ENCODE measurements around the gene PSME3IP1. TPM values are rescaled to one million over a fixed set of nuclear protein-coding genes. Genes with fewer than 3 reads are reported as not detected.

Gene PSME3IP1
- total RNA-seq, 3 donors from 2014 or later: 64.8 to 81.4 (median 69.8) TPM

- Histone ChIP-seq H3K36me3 (peaks cover under 1% of the 10 kb centered on the region), H3K9me3 (no peaks in the 10 kb centered on the region), H3K27ac (peak overlapping the region; percentile 42 to 82), H3K4me1 (peaks cover 0 to 4% of the 10 kb centered on the region in 2 donors), H3K27me3 (no peaks in the 10 kb centered on the region), H3K4me3 (no peak overlapping the region)
- TF ChIP-seq POLR2AphosphoS5 (IDR thresholded peaks at IDR 0.05): no peak
- DNase-seq (ENCODE audit: low spot score in 2 of 2): no peak
- intact Hi-C loops (cut with DNase I; ENCODE audit: low total_unique reads): no loop called here
Observed at GRCh38 chr16:57147381-57148221, 38.2 kb downstream of the PSME3IP1 start.

GRCh38 chr16:57146735-57147134, 39.1 kb downstream of the PSME3IP1 start:
- intact Hi-C loops (cut with DNase I; ENCODE audit: low total_unique reads): no loop called here
- Histone ChIP-seq H3K36me3 (no peaks in the 10 kb centered on the region), H3K9me3 (no peaks in the 10 kb centered on the region), H3K4me1 (peaks cover 0 to 4% of the 10 kb centered on the region in 2 donors), H3K27ac (peak overlapping the region in 1 of 2 donors; percentile 71), H3K4me3 (no peak overlapping the region), H3K27me3 (no peaks in the 10 kb centered on the region)
- no peak for TF ChIP-seq POLR2AphosphoS5 (IDR thresholded peaks at IDR 0.05)
- peak in 1 of 3 donors; percentile 11 for TF ChIP-seq CTCF (IDR thresholded peaks at IDR 0.05)
- no peak for DNase-seq (ENCODE audit: low spot score in 2 of 2)

- Histone ChIP-seq H3K9me3 (no peaks in the 10 kb centered on the region), H3K27ac (no peak overlapping the region), H3K4me3 (no peak overlapping the region), H3K27me3 (no peaks in the 10 kb centered on the region), H3K36me3 (no peaks in the 10 kb centered on the region), H3K4me1 (peaks cover 0 to 4% of the 10 kb centered on the region in 2 donors)
- intact Hi-C loops (cut with DNase I; ENCODE audit: low total_unique reads): no loop called here
- DNase-seq (ENCODE audit: low spot score in 2 of 2): no peak
- TF ChIP-seq POLR2AphosphoS5 (IDR thresholded peaks at IDR 0.05) (no peak), CTCF (IDR thresholded peaks at IDR 0.05) (no peak), POLR2A (IDR thresholded peaks at IDR 0.05) (no peak)
Observed at GRCh38 chr16:57146040-57146647, 39.7 kb downstream of the PSME3IP1 start.

- no peak for DNase-seq (ENCODE audit: low spot score in 2 of 2)
- Histone ChIP-seq H3K4me3 (no peak overlapping the region), H3K27ac (peak overlapping the region in 1 of 2 donors; percentile 9), H3K9me3 (no peaks in the 10 kb centered on the region), H3K4me1 (peaks cover 0 to 4% of the 10 kb centered on the region in 2 donors), H3K27me3 (no peaks in the 10 kb centered on the region), H3K36me3 (no peaks in the 10 kb centered on the region)
- intact Hi-C loops (cut with DNase I; ENCODE audit: low total_unique reads): no loop called here
- TF ChIP-seq CTCF (IDR thresholded peaks at IDR 0.05) (no peak), POLR2AphosphoS5 (IDR thresholded peaks at IDR 0.05) (no peak), POLR2A (IDR thresholded peaks at IDR 0.05) (no peak)
Observed at GRCh38 chr16:57145046-57146021, 40.5 kb downstream of the PSME3IP1 start.

- H3K4me3 ChIP-seq: no peak overlapping the region
- H3K27ac ChIP-seq: peak overlapping the region in 1 of 2 donors; percentile 32
- no peaks in the 10 kb centered on the region for H3K27me3 ChIP-seq
- TF ChIP-seq CTCF (IDR thresholded peaks at IDR 0.05) (no peak), POLR2A (IDR thresholded peaks at IDR 0.05) (no peak), POLR2AphosphoS5 (IDR thresholded peaks at IDR 0.05) (no peak)
- intact Hi-C loops (cut with DNase I; ENCODE audit: low total_unique reads): no loop called here
- no peak for DNase-seq (ENCODE audit: low spot score in 2 of 2)
- H3K36me3 ChIP-seq: no peaks in the 10 kb centered on the region
- peaks cover 0 to 4% of the 10 kb centered on the region in 2 donors for H3K4me1 ChIP-seq
- no peaks in the 10 kb centered on the region for H3K9me3 ChIP-seq
Observed at GRCh38 chr16:57144027-57144426, 41.8 kb downstream of the PSME3IP1 start.

Measured in breast epithelium (tissue), 4 donors.